H1 (cell line): ENCODE results near the gene NME1. TPM values are rescaled to one million over a fixed set of nuclear protein-coding genes. Genes with fewer than 3 reads are reported as not detected.

ENCODE experiments used
- CTCF ChIA-PET: fragments of 300-600 bp; sonication (Branson Sonifier 250); formaldehyde crosslinking; loops from one replicate; lab custom pipeline; 2021; ENCODE audit not compliant: partially characterized antibody; lab: Charles Lee
- POLR2A ChIA-PET: fragments of 300-600 bp; sonication (Branson Sonifier 250); formaldehyde crosslinking; loops from one replicate; lab custom pipeline; 2021; ENCODE audit warnings: inconsistent platforms; ENCODE audit not compliant: partially characterized antibody; lab: Charles Lee
- DNase-seq, 2 experiments: peaks; one replicate each; pipeline versions ENCODE4 v3.0.0 to v3.0.0-alpha.2; 2010 to 2022; ENCODE audit warnings: low spot score in 2 of 2, low read depth in 1 of 2, mixed read lengths in 1 of 2
- FAIRE-seq: peaks from 2 replicates; lab custom pipeline; 2011; peaks lifted over from hg19 to GRCh38; lab: Jason Lieb, UNC
- H2AFZ ChIP-seq: 2 replicates; pipeline ENCODE4 v1.8.1; 2012; ENCODE audit warnings: low read length, inconsistent platforms
- H2AK5ac ChIP-seq: 2 replicates; pipeline ENCODE4 v1.6.1; 2013; ENCODE audit warnings: low read depth, low read length
- H2BK120ac ChIP-seq: replicated peaks from 2 replicates; pipeline ENCODE3; 2013; ENCODE audit warnings: low read depth, low read length, inconsistent platforms
- H2BK12ac ChIP-seq: 2 replicates; pipeline ENCODE4 v1.6.1; 2013; ENCODE audit warnings: low read depth, low read length
- H2BK15ac ChIP-seq: 2 replicates; pipeline ENCODE4 v1.6.1; 2013; ENCODE audit warnings: low read length
- H2BK20ac ChIP-seq: 2 replicates; pipeline ENCODE4 v1.6.1; 2013; ENCODE audit warnings: low read length
- H2BK5ac ChIP-seq: 2 replicates; pipeline ENCODE4 v1.6.1; 2013; ENCODE audit warnings: low read depth, low read length
- H3K14ac ChIP-seq: 2 replicates; pipeline ENCODE4 v1.6.1; 2013; ENCODE audit warnings: inconsistent platforms; ENCODE audit not compliant: insufficient read length
- H3K18ac ChIP-seq: 2 replicates; pipeline ENCODE4 v1.6.1; 2013; ENCODE audit warnings: low read length; ENCODE audit errors: extremely low read depth
- H3K23ac ChIP-seq: 2 replicates; pipeline ENCODE4 v1.6.1; 2013; ENCODE audit warnings: inconsistent platforms; ENCODE audit not compliant: insufficient read length
- H3K23me2 ChIP-seq: 2 replicates; pipeline ENCODE4 v1.6.1; 2013; ENCODE audit warnings: low read depth, low read length
- H3K27ac ChIP-seq: 2 replicates; pipeline ENCODE4 v1.6.1; 2011; ENCODE audit warnings: low read depth, low read length, inconsistent platforms
- H3K27me3 ChIP-seq, 4 experiments: replicated peaks in 1 of 4; 1 replicate in 1 of 4; 2 replicates in 3 of 4; pipeline versions ENCODE4 v1.6.1 to v1.8.1; 2011 to 2013; ENCODE audit warnings: low read length in 3 of 4, mild to moderate bottlenecking in 3 of 4, inconsistent platforms in 2 of 4, mixed read lengths in 2 of 4, moderate library complexity in 1 of 4; ENCODE audit not compliant: control insufficient read depth in 3 of 4, insufficient read depth in 3 of 4; ENCODE audit errors: extremely low read depth in 1 of 4
- H3K36me3 ChIP-seq, 4 experiments: 2 replicates each; pipeline versions ENCODE4 v1.6.1 to v1.8.1; 2011 to 2013; ENCODE audit warnings: mild to moderate bottlenecking in 4 of 4, low read length in 3 of 4, moderate library complexity in 2 of 4, control low read depth in 1 of 4, inconsistent platforms in 1 of 4; ENCODE audit not compliant: insufficient read depth in 4 of 4, control insufficient read depth in 2 of 4
- H3K4ac ChIP-seq: replicated peaks from 2 replicates; pipeline ENCODE3; 2013; ENCODE audit warnings: low read length, low read depth, mixed read lengths, inconsistent platforms; ENCODE audit not compliant: insufficient read length
- H3K4me1 ChIP-seq, 4 experiments: replicated peaks in 1 of 4; 1 replicate in 1 of 4; 2 replicates in 3 of 4; pipeline versions ENCODE4 v1.6.1 to v1.8.1; 2011 to 2013; ENCODE audit warnings: low read length in 3 of 4, inconsistent platforms in 2 of 4, mixed read lengths in 1 of 4; ENCODE audit not compliant: insufficient read depth in 4 of 4, control insufficient read depth in 3 of 4
- H3K4me2 ChIP-seq, 2 experiments: 2 replicates each; pipeline versions ENCODE4 v1.6.1 to v1.8.1; 2011 to 2013; ENCODE audit warnings: low read depth in 2 of 2, low read length in 2 of 2, control low read depth in 1 of 2, inconsistent platforms in 1 of 2, mild to moderate bottlenecking in 1 of 2; ENCODE audit not compliant: insufficient read depth in 1 of 2
- H3K4me3 ChIP-seq, 4 experiments: fragments of 200-600, 300-600 bp in 1 of 4; sonication (generic), shearing (Covaris generic), sonication (Bioruptor Twin) in 1 of 4; 2 replicates each; pipeline versions ENCODE4 v1.5.1 to v1.8.1; 2011 to 2016; ENCODE audit warnings: low read length in 4 of 4, low read depth in 3 of 4, control low read depth in 2 of 4, inconsistent platforms in 2 of 4, mild to moderate bottlenecking in 2 of 4, mixed read lengths in 1 of 4, moderate library complexity in 1 of 4; ENCODE audit not compliant: insufficient read depth in 2 of 4; ENCODE audit errors: extremely low read depth in 1 of 4
- H3K56ac ChIP-seq: replicated peaks from 2 replicates; pipeline ENCODE3; 2013; ENCODE audit warnings: low read depth, mild to moderate bottlenecking, mixed read lengths, low read length, inconsistent platforms; ENCODE audit not compliant: insufficient read length
- H3K79me1 ChIP-seq: 2 replicates; pipeline ENCODE4 v1.6.1; 2013; ENCODE audit warnings: low read depth, low read length, control low read depth
- H3K79me2 ChIP-seq, 2 experiments: 2 replicates each; pipeline versions ENCODE4 v1.6.1 to v1.8.1; 2012 to 2013; ENCODE audit warnings: low read length in 2 of 2, mild to moderate bottlenecking in 2 of 2, inconsistent platforms in 1 of 2; ENCODE audit not compliant: insufficient read depth in 2 of 2, control insufficient read depth in 1 of 2
- H3K9ac ChIP-seq, 4 experiments: replicated peaks in 1 of 4; 1 replicate in 1 of 4; 2 replicates in 3 of 4; pipeline versions ENCODE4 v1.6.1 to v1.8.1; 2011 to 2013; ENCODE audit warnings: low read depth in 3 of 4, low read length in 3 of 4, control low read depth in 2 of 4, mild to moderate bottlenecking in 2 of 4, moderate library complexity in 2 of 4, inconsistent platforms in 1 of 4; ENCODE audit errors: extremely low read depth in 1 of 4
- H3K9me3 ChIP-seq, 2 experiments: 2 replicates each; pipeline versions ENCODE4 v1.6.1 to v1.8.1; 2012 to 2013; ENCODE audit warnings: mild to moderate bottlenecking in 2 of 2, moderate library complexity in 2 of 2, control low read depth in 1 of 2, inconsistent platforms in 1 of 2, low read depth in 1 of 2, low read length in 1 of 2, mixed read lengths in 1 of 2; ENCODE audit not compliant: insufficient read depth in 2 of 2
- H4K20me1 ChIP-seq, 2 experiments: replicated peaks in 1 of 2; 2 replicates each; pipeline versions ENCODE3 to v1.8.1; 2011 to 2013; ENCODE audit warnings: inconsistent platforms in 2 of 2, low read length in 2 of 2, mild to moderate bottlenecking in 1 of 2; ENCODE audit not compliant: insufficient read depth in 2 of 2, control insufficient read depth in 1 of 2
- H4K5ac ChIP-seq: 2 replicates; pipeline ENCODE4 v1.6.1; 2013; ENCODE audit warnings: low read length, low read depth, mixed read lengths, inconsistent platforms; ENCODE audit not compliant: insufficient read length
- H4K8ac ChIP-seq: 2 replicates; pipeline ENCODE4 v1.8.0; 2013; ENCODE audit warnings: mild to moderate bottlenecking, moderate library complexity, low read length, inconsistent platforms; ENCODE audit not compliant: insufficient read depth; ENCODE audit errors: extremely low read depth
- H4K91ac ChIP-seq: replicated peaks from 2 replicates; pipeline ENCODE3; 2013; ENCODE audit warnings: low read length, mixed read lengths, inconsistent platforms; ENCODE audit not compliant: insufficient read length
- ASH2L ChIP-seq: fragments of 200-600, 300-600 bp; sonication (generic); IDR thresholded peaks from one replicate; pipeline ENCODE4 v1.7.1; 2017; ENCODE audit warnings: low read length
- BACH1 ChIP-seq: IDR thresholded peaks from 2 replicates; pipeline ENCODE4 v1.6.1; 2012; ENCODE audit warnings: low read length, improper control_type of control experiment
- CHD2 ChIP-seq: IDR thresholded peaks from 2 replicates; pipeline ENCODE4 v1.6.1; 2012; ENCODE audit warnings: low read length, improper control_type of control experiment
- EGR1 ChIP-seq: IDR thresholded peaks from 2 replicates; pipeline ENCODE4 v1.6.1; 2011; ENCODE audit warnings: low read depth, low read length, borderline replicate concordance
- GTF2F1 ChIP-seq: IDR thresholded peaks from 2 replicates; pipeline ENCODE4 v1.6.1; 2012; ENCODE audit warnings: low read depth, low read length, improper control_type of control experiment, borderline replicate concordance
- KDM1A ChIP-seq: fragments of 200-600, 300-600 bp; sonication (generic); IDR thresholded peaks from 2 replicates; pipeline ENCODE4 v1.7.1; 2016; ENCODE audit warnings: mild to moderate bottlenecking, low read length, borderline replicate concordance
- NRF1 ChIP-seq: IDR thresholded peaks from 2 replicates; pipeline ENCODE4 v1.6.1; 2011; ENCODE audit warnings: mild to moderate bottlenecking, low read depth, low read length, improper control_type of control experiment
- PHF8 ChIP-seq: fragments of 200-600 bp; sonication (generic); conservative IDR thresholded peaks from 2 replicates; pipeline ENCODE4 v1.7.1; 2012; ENCODE audit warnings: low read depth, mild to moderate bottlenecking, inconsistent platforms, low read length, moderate library complexity
- SIRT6 ChIP-seq: IDR thresholded peaks from one replicate; pipeline ENCODE4 v1.7.1; 2012; ENCODE audit warnings: low read length, inconsistent platforms
- SIX5 ChIP-seq: IDR thresholded peaks from 2 replicates; pipeline ENCODE4 v1.6.1; 2011; ENCODE audit warnings: mild to moderate bottlenecking, low read depth, low read length
- SP4 ChIP-seq: IDR thresholded peaks from 2 replicates; pipeline ENCODE4 v1.6.1; 2012; ENCODE audit warnings: low read length, inconsistent platforms
- WGBS, 2 experiments: shearing (Covaris generic) in 1 of 2; methylation state at CpG; one replicate each; pipeline versions ENCODE4 v1.1.6 to v1.1.7; 2013 to 2015; ENCODE audit warnings: low lambda C conversion rate in 2 of 2, mixed read lengths in 2 of 2, inconsistent platforms in 1 of 2, low coverage in 1 of 2, missing lambda C conversion rate in 1 of 2; ENCODE audit not compliant: insufficient replicate concordance in 2 of 2, insufficient coverage in 1 of 2, insufficient read length in 1 of 2; ENCODE audit errors: extremely low coverage in 1 of 2, missing lambda C conversion rate in 1 of 2; 5-methylcytosine and 5-hydroxymethylcytosine counted together
- polyA plus RNA-seq, 7 experiments: library from polyadenylated mRNA; depleted of rRNA in 3 of 7; stranded (reverse) in 5 of 7; unstranded in 2 of 7; fragments of >200 nt in 5 of 7; fragments of 200-250 nt in 2 of 7; gene quantifications; 1 replicate in 5 of 7; 2 replicates in 1 of 7; 4 replicates in 1 of 7; pipeline versions ENCODE4 v1.2.1 to v1.2.3, GENCODE V29; 2011 to 2013; ENCODE audit warnings: missing spikeins in 2 of 7, mixed read lengths in 2 of 7
- total RNA-seq: library from RNA; stranded (reverse); fragmentation: NEBNext Ultra II Directional; extraction: Animal tissue kit (Norgen Biotek cat#: 25700); gene quantifications from 2 replicates; pipeline ENCODE4 v1.2.1, GENCODE V29; 2021

NME1 gene
- total and polyA plus RNA-seq, 2 of the 8 experiments (the other 6 are each of a cell fraction or from before 2014, with no cell fraction given), result 307 to 380 TPM

DNA sequence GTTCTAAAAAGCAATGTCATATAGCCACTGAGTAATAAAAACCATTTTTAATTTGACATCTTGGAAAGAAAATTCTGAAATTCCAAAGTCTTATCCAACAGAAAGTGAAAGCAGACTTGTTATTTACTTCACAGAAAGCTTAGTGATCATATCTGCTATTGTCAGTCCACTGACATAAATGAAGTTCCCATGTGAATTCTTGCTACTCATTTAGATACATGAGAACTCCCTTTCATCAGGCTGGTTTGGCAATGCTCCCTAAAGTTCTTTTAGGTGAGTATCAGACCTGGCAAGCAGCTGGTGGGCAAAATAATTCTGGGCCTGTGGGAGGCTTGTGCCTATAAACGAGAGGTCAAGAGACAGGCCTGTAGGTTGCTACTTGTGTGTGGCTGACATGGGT lies 36.3 kb downstream of the NME1 start:
- POLR2A ChIA-PET, result no interaction called here
- CTCF ChIA-PET, result no interaction called here
- H3K79me2 ChIP-seq, result no peaks in the 10 kb centered on the region
- H4K8ac ChIP-seq, result no peak overlapping the region
- H2BK20ac ChIP-seq, result no peak overlapping the region
- no peak overlapping the region for H3K18ac ChIP-seq
- H2AK5ac ChIP-seq, result no peak overlapping the region
- no peak overlapping the region for H3K4me3 ChIP-seq
- no peak overlapping the region for H3K4ac ChIP-seq
- H2BK5ac ChIP-seq, result no peak overlapping the region
- H3K9me3 ChIP-seq, result no peaks in the 10 kb centered on the region; a peak in 1 of 4 replicates
- H2BK12ac ChIP-seq, result no peak overlapping the region
- no peak for FAIRE-seq
- H3K9ac ChIP-seq, result no peak overlapping the region
- no peak for DNase-seq
- peaks cover 0 to 1% of the 10 kb centered on the region in 2 experiments for H4K20me1 ChIP-seq
- WGBS, 2 experiments, result 79% methylated on average over 1 of the region's 1 CpG; no CpG with 5 or more reads in 1 of the 2 experiments
- TF ChIP-seq SIX5 (no peak), KDM1A (no peak), PHF8 (no peak), BACH1 (no peak), SP4 (no peak), GTF2F1 (no peak), CHD2 (no peak), SIRT6 (no peak), NRF1 (no peak), ASH2L (no peak), EGR1 (no peak)
- no peak overlapping the region for H2BK15ac ChIP-seq
- H3K4me2 ChIP-seq, result no peak overlapping the region
- H3K27ac ChIP-seq, result no peak overlapping the region
- no peak overlapping the region for H3K56ac ChIP-seq
- peaks cover 13 to 74% (median 38%) of the 10 kb centered on the region in 4 experiments for H3K36me3 ChIP-seq
- H3K79me1 ChIP-seq, result no peaks in the 10 kb centered on the region
- no peak overlapping the region for H2AFZ ChIP-seq
- no peak overlapping the region for H4K5ac ChIP-seq
- no peaks in the 10 kb centered on the region for H3K27me3 ChIP-seq
- no peak overlapping the region for H3K14ac ChIP-seq
- no peak overlapping the region for H2BK120ac ChIP-seq
- no peaks in the 10 kb centered on the region for H3K23me2 ChIP-seq
- no peaks in the 10 kb centered on the region for H3K4me1 ChIP-seq
- no peak overlapping the region for H4K91ac ChIP-seq
- no peak overlapping the region for H3K23ac ChIP-seq
